PC-9 (cell line): Measurements from ENCODE around the gene MED13L.

Experiments used
- EZH2 ChIP-seq: fragments of 200-600 bp; sonication (generic); IDR thresholded peaks from 2 replicates; pipeline ENCODE4 v1.8.0; 2017; ENCODE audit warnings: antibody characterized with exemption, low read depth
- TF ChIP-seq, protein P1 (sequence below): fragments of 200-600 bp; sonication (generic); conservative IDR thresholded peaks from 2 replicates; pipeline ENCODE4 v1.6.1; 2017; ENCODE audit warnings: mixed run types, antibody characterized with exemption, mild to moderate bottlenecking, moderate library complexity

- TF ChIP-seq, protein P1, sequence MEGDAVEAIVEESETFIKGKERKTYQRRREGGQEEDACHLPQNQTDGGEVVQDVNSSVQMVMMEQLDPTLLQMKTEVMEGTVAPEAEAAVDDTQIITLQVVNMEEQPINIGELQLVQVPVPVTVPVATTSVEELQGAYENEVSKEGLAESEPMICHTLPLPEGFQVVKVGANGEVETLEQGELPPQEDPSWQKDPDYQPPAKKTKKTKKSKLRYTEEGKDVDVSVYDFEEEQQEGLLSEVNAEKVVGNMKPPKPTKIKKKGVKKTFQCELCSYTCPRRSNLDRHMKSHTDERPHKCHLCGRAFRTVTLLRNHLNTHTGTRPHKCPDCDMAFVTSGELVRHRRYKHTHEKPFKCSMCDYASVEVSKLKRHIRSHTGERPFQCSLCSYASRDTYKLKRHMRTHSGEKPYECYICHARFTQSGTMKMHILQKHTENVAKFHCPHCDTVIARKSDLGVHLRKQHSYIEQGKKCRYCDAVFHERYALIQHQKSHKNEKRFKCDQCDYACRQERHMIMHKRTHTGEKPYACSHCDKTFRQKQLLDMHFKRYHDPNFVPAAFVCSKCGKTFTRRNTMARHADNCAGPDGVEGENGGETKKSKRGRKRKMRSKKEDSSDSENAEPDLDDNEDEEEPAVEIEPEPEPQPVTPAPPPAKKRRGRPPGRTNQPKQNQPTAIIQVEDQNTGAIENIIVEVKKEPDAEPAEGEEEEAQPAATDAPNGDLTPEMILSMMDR = no peak
- no peak for TF ChIP-seq EZH2
Observed at GRCh38 chr12:116299665-116300328, 22.3 kb upstream of the MED13L start.
